GM12878 (cell line): Measurements from ENCODE around the gene LRP8. TPM values are rescaled to one million over a fixed set of nuclear protein-coding genes. Genes with fewer than 3 reads are reported as not detected.

Experiments
- ATAC-seq: fragments of 200-7000 bp; cut with Tn5 transposase; 3 replicates; pipeline ENCODE4 v1.9.1; 2020; ENCODE audit warnings: mild to moderate bottlenecking, moderate library complexity
- BruUV-seq: library from RNA; stranded (reverse); fragments of 400-500 nt; replicated peaks from 2 replicates; lab custom pipeline; 2021; lab: Mats Ljungman, UMichigan
- CTCF ChIA-PET: fragments of 300-600 bp; sonication (Branson Sonifier 250); formaldehyde crosslinking; extraction: SDS; loops from one replicate; lab custom pipeline; 2021; ENCODE audit warnings: inconsistent platforms; lab: Yijun Ruan, JAX
- POLR2A ChIA-PET: fragments of 350-600 bp; formaldehyde crosslinking; extraction: SDS; loops from one replicate; lab custom pipeline; 2021; ENCODE audit warnings: inconsistent platforms; lab: Charles Lee
- RAD21 ChIA-PET: fragments of 300-600 bp; sonication (Branson Sonifier 250); formaldehyde crosslinking; loops from one replicate; lab custom pipeline; 2023; ENCODE audit warnings: antibody characterized with exemption; ENCODE audit not compliant: unreplicated experiment; lab: Charles Lee
- SMC1A ChIA-PET: fragments of 300-600 bp; sonication (Branson Sonifier 250); formaldehyde crosslinking; loops from one replicate; lab custom pipeline; 2023; ENCODE audit not compliant: unreplicated experiment, uncharacterized antibody; lab: Charles Lee
- DNase-seq: peaks from one replicate; pipeline ENCODE4 v3.0.0-alpha.2; 2011; ENCODE audit warnings: low read depth, low spot score
- FAIRE-seq: peaks from 3 replicates; lab custom pipeline; 2011; peaks lifted over from hg19 to GRCh38; lab: Jason Lieb, UNC
- H2AFZ ChIP-seq: 2 replicates; pipeline ENCODE4 v1.6.0; 2011; ENCODE audit warnings: low read depth, low read length, control low read depth; ENCODE audit not compliant: control insufficient read depth
- H3K27ac ChIP-seq: 2 replicates; pipeline ENCODE4 v1.5.1; 2011; ENCODE audit warnings: control low read depth; ENCODE audit not compliant: control insufficient read depth, insufficient read depth
- H3K27me3 ChIP-seq, 2 experiments: replicated peaks in 1 of 2; 2 replicates each; pipeline versions ENCODE4 v1.6.0 to v1.6.1; 2011; ENCODE audit warnings: low read length in 1 of 2; ENCODE audit not compliant: control insufficient read depth in 2 of 2, insufficient read depth in 2 of 2
- H3K36me3 ChIP-seq, 2 experiments: 2 replicates each; pipeline ENCODE4 v1.5.1; 2011; ENCODE audit warnings: low read length in 1 of 2; ENCODE audit not compliant: control insufficient read depth in 2 of 2, insufficient read depth in 2 of 2
- H3K4me1 ChIP-seq: 2 replicates; pipeline ENCODE4 v1.6.1; 2011; ENCODE audit warnings: mild to moderate bottlenecking, low read length, moderate library complexity, mixed read lengths; ENCODE audit not compliant: control insufficient read depth, insufficient read depth
- H3K4me2 ChIP-seq: 2 replicates; pipeline ENCODE4 v1.6.0; 2011; ENCODE audit warnings: control low read depth; ENCODE audit not compliant: control insufficient read depth, insufficient read depth
- H3K4me3 ChIP-seq: fragments of 200-600 bp; sonication (generic); 2 replicates; pipeline ENCODE4 v1.5.1; 2016
- H3K79me2 ChIP-seq: 2 replicates; pipeline ENCODE4 v1.6.0; 2011; ENCODE audit warnings: low read length; ENCODE audit not compliant: control insufficient read depth, insufficient read depth
- H3K9ac ChIP-seq: 2 replicates; pipeline ENCODE4 v1.8.0; 2011; ENCODE audit warnings: low read length, control low read depth, mixed read lengths; ENCODE audit not compliant: control insufficient read depth, insufficient read depth
- H3K9me3 ChIP-seq: replicated peaks from 3 replicates; pipeline ENCODE4 v1.5.1; 2011; ENCODE audit warnings: mild to moderate bottlenecking, low read length; ENCODE audit not compliant: control insufficient read depth, insufficient read depth
- H4K20me1 ChIP-seq: 2 replicates; pipeline ENCODE4 v1.6.0; 2011; ENCODE audit not compliant: control insufficient read depth, insufficient read depth
- BCL11A ChIP-seq: IDR thresholded peaks from 2 replicates; pipeline ENCODE4 v1.6.1; 2011; ENCODE audit warnings: low read depth, low read length
- DPF2 ChIP-seq: fragments of 450-650 bp; IDR thresholded peaks from 2 replicates; pipeline ENCODE4 v1.6.1; 2017; ENCODE audit warnings: mild to moderate bottlenecking
- IKZF1 ChIP-seq: fragments of 450-650 bp; conservative IDR thresholded peaks from 2 replicates; pipeline ENCODE4 v1.6.1; 2017; ENCODE audit warnings: antibody characterized with exemption, mild to moderate bottlenecking
- MEF2B ChIP-seq: fragments of 450-650 bp; IDR thresholded peaks from 2 replicates; pipeline ENCODE4 v1.6.1; 2018; ENCODE audit warnings: mild to moderate bottlenecking, moderate library complexity; ENCODE audit not compliant: partially characterized antibody, poor library complexity, severe bottlenecking
- RUNX3 ChIP-seq: IDR thresholded peaks from 2 replicates; pipeline ENCODE4 v1.6.1; 2012; ENCODE audit warnings: low read length, inconsistent platforms
- WGBS: methylation state at CpG from one replicate; pipeline ENCODE4 v1.1.6; 2016; ENCODE audit warnings: low lambda C conversion rate; ENCODE audit not compliant: insufficient replicate concordance, insufficient coverage; ENCODE audit errors: missing lambda C conversion rate; 5-methylcytosine and 5-hydroxymethylcytosine counted together
- in situ Hi-C: fragments of 300-500 bp; cut with MboI; formaldehyde crosslinking; loops from 9 replicates; pipeline ENCODE4 v1.14.3; 2018; ENCODE audit warnings: mixed read lengths
- intact Hi-C: fragments of 100-400 bp; cut with micrococcal nuclease; formaldehyde crosslinking; loops from one replicate; pipeline ENCODE4 v1.14.2; 2022; ENCODE audit not compliant: unreplicated experiment
- polyA plus RNA-seq, 11 experiments: library from polyadenylated mRNA; depleted of rRNA in 4 of 11; unstranded in 6 of 11; stranded (reverse) in 5 of 11; fragments of >200 nt; fragmentation: Nextera tagmentation in 4 of 11; fragmentation: Illumina TruSeq in 1 of 11; extraction: Ambion mirVana in 4 of 11; extraction: Trizol in 1 of 11; gene quantifications; 1 replicate in 1 of 11; 2 replicates in 10 of 11; pipeline versions ENCODE4 v1.2.1 to v1.2.3, GENCODE V29; 2011 to 2016; ENCODE audit warnings: inconsistent platforms in 2 of 11, missing spikeins in 2 of 11, low read depth in 1 of 11
- total RNA-seq, 4 experiments: library from RNA; depleted of rRNA in 3 of 4; stranded (reverse); fragments of >200 nt in 3 of 4; fragmentation: Illumina TruSeq in 1 of 4; extraction: Trizol in 1 of 4; gene quantifications; 2 replicates each; pipeline versions ENCODE4 v1.2.1 to v1.2.3, GENCODE V29; 2013 to 2021

LRP8 gene
- total and polyA plus RNA-seq, 10 of the 15 experiments (the other 5 are each of a cell fraction or from before 2014, with no cell fraction given): 2.8 to 40.5 (median 22.3) TPM

- 67% methylated on average over 1 of the region's 1 CpG for WGBS
- POLR2A ChIA-PET: interaction anchor here (0.7 to 1.7 kb wide), 3 partner anchors 9 to 31 kb away, joined by 3 to 6 read pairs (median 4); no protein-coding TSS in a partner anchor
- RAD21 ChIA-PET: interaction anchor here (0.9 to 1.5 kb wide), 4 partner anchors 10 to 77 kb away, joined by 3 to 6 read pairs (median 4); no protein-coding TSS in a partner anchor
- H3K27ac ChIP-seq: peak overlapping the region; percentile 16; the same call in 1 of the 2 replicates
- H3K4me2 ChIP-seq: no peak overlapping the region
- in situ Hi-C loops (no loop called here), intact Hi-C loops (no loop called here)
- no peak overlapping the region; the same call in 1 of the 2 replicates for H2AFZ ChIP-seq
- H3K9ac ChIP-seq: no peak overlapping the region
- H3K36me3 ChIP-seq: peaks cover 3 to 43% of the 10 kb centered on the region in 2 experiments; a peak in 3 of 4 replicates
- H3K4me1 ChIP-seq: peaks cover 13% of the 10 kb centered on the region
- peak; percentile 28; the same call in 1 of the 3 replicates for ATAC-seq
- TF ChIP-seq BCL11A (no peak), MEF2B (peak; percentile 39), IKZF1 (peak; percentile 31), RUNX3 (peak; percentile 39; the same call in 1 of the 2 replicates), DPF2 (0 out of 2 replicates have a peak, but pooled peaks have one; percentile 23)
- CTCF ChIA-PET: interaction anchor here (0.7 to 1.2 kb wide), 4 partner anchors 9 to 77 kb away, joined by 3 read pairs; no protein-coding TSS in a partner anchor
- peaks cover 15% of the 10 kb centered on the region for H3K79me2 ChIP-seq
- H3K27me3 ChIP-seq: no peaks in the 10 kb centered on the region
- no peak for FAIRE-seq
- DNase-seq: no peak
- no peaks in the 10 kb centered on the region for H4K20me1 ChIP-seq
- SMC1A ChIA-PET: interaction anchor here (2.3 to 3.6 kb wide), 2 partner anchors 10 to 24 kb away, joined by 8 to 13 read pairs; no protein-coding TSS in a partner anchor
- BruUV-seq: no TSS peak
- H3K4me3 ChIP-seq: no peak overlapping the region
- H3K9me3 ChIP-seq: no peaks in the 10 kb centered on the region
Measured at GRCh38 chr1:53316424-53316765, 11.5 kb downstream of the LRP8 start.
